Measurements from ENCODE around the gene SP100. TPM values are rescaled to one million over a fixed set of nuclear protein-coding genes. Genes with fewer than 3 reads are reported as not detected.

Gene SP100
- total RNA-seq, 2 donors from 2014 or later: 0.11 to 0.70 TPM

DNA sequence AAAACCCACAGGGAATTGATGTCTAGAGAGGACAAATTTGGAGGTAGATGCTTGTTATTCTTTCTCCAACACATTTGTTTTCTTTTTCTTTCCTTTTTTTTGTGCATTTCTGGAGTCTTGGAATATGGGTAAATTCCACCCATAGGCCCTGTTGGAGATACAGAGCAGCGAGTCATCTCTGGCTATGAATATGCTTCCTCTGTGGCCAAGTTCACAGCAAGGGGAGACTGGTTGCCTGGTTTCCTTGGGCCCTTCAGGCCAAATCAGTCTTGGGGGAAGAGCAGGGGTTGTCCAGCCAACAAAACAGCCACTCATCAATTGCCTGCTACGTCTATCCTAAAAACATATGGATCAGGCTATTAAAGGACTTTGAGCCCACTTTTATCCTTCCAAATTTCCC lies 27.5 kb downstream of the SP100 start:
- no peak overlapping the region for H3K4me3 Mint-ChIP-seq
- H3K27ac ChIP-seq (ENCODE audit: low read depth, low read length): no peak overlapping the region
- no peak overlapping the region for H3K9ac ChIP-seq (ENCODE audit: extremely low read depth, low read length, poor library complexity, severe bottlenecking)
- TF ChIP-seq, protein P1, sequence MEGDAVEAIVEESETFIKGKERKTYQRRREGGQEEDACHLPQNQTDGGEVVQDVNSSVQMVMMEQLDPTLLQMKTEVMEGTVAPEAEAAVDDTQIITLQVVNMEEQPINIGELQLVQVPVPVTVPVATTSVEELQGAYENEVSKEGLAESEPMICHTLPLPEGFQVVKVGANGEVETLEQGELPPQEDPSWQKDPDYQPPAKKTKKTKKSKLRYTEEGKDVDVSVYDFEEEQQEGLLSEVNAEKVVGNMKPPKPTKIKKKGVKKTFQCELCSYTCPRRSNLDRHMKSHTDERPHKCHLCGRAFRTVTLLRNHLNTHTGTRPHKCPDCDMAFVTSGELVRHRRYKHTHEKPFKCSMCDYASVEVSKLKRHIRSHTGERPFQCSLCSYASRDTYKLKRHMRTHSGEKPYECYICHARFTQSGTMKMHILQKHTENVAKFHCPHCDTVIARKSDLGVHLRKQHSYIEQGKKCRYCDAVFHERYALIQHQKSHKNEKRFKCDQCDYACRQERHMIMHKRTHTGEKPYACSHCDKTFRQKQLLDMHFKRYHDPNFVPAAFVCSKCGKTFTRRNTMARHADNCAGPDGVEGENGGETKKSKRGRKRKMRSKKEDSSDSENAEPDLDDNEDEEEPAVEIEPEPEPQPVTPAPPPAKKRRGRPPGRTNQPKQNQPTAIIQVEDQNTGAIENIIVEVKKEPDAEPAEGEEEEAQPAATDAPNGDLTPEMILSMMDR (conservative IDR thresholded peaks at IDR 0.05): no peak
- WGBS, 2 experiments (ENCODE audit: insufficient coverage in 1 of 2, insufficient read length in 1 of 2): 88 to 100% methylated on average over 1 to 2 of the region's 2 CpGs
- H3K36me3 Mint-ChIP-seq (ENCODE audit: low read depth): no peaks in the 10 kb centered on the region
- no peak overlapping the region for H3K27ac Mint-ChIP-seq
- H3K36me3 ChIP-seq (ENCODE audit: control insufficient read depth, insufficient read depth, low read length): no peaks in the 10 kb centered on the region
- no peaks in the 10 kb centered on the region for H3K27me3 ChIP-seq (ENCODE audit: control insufficient read depth, insufficient read depth, low read length, poor library complexity, severe bottlenecking)
- H3K9me3 Mint-ChIP-seq: no peaks in the 10 kb centered on the region
- no peaks in the 10 kb centered on the region for H3K27me3 Mint-ChIP-seq (ENCODE audit: insufficient read depth)
- no peaks in the 10 kb centered on the region for H3K9me3 ChIP-seq (ENCODE audit: control insufficient read depth, low read length)
- no peaks in the 10 kb centered on the region for H3K4me1 ChIP-seq (ENCODE audit: control insufficient read depth, insufficient read depth, low read length)
- H3K4me1 Mint-ChIP-seq: peaks cover 5% of the 10 kb centered on the region
- DNase-seq: no peak
- no peak overlapping the region for H3K4me3 ChIP-seq (ENCODE audit: low read length)

DNA sequence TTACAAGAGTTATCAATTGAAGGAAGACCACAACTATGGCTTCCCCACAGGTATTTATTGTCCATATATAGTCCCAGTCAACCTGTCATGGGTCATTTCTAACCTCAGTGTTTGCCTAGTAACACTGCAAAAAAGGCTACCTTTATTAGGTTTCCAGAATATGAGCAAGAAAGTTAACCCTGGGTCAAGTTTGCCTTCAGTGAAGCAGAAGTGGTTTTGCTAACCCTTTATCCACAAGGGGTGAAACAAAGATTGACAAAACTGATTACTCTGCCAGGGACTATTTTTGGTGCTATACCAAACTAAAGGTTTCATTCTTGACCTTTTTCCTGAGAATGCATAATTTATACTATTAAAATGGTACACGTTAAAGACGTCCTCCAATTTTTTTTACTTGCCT lies 28.8 kb downstream of the SP100 start:
- Mint-ChIP-seq H3K4me3 (no peak overlapping the region), H3K4me1 (peaks cover 5% of the 10 kb centered on the region), H3K27me3 (ENCODE audit: insufficient read depth) (no peaks in the 10 kb centered on the region), H3K36me3 (ENCODE audit: low read depth) (no peaks in the 10 kb centered on the region), H3K27ac (no peak overlapping the region), H3K9me3 (no peaks in the 10 kb centered on the region)
- WGBS, 2 experiments (ENCODE audit: insufficient coverage in 1 of 2, insufficient read length in 1 of 2): 94% methylated on average over 2 of the region's 2 CpGs; no CpG with 5 or more reads in 1 of the 2 experiments
- Histone ChIP-seq H3K9ac (ENCODE audit: extremely low read depth, low read length, poor library complexity, severe bottlenecking) (no peak overlapping the region), H3K9me3 (ENCODE audit: control insufficient read depth, low read length) (no peaks in the 10 kb centered on the region), H3K27me3 (ENCODE audit: control insufficient read depth, insufficient read depth, low read length, poor library complexity, severe bottlenecking) (no peaks in the 10 kb centered on the region), H3K36me3 (ENCODE audit: control insufficient read depth, insufficient read depth, low read length) (no peaks in the 10 kb centered on the region), H3K27ac (ENCODE audit: low read depth, low read length) (no peak overlapping the region), H3K4me1 (ENCODE audit: control insufficient read depth, insufficient read depth, low read length) (no peaks in the 10 kb centered on the region), H3K4me3 (ENCODE audit: low read length) (no peak overlapping the region)
- DNase-seq: no peak
- TF ChIP-seq, protein P1 (conservative IDR thresholded peaks at IDR 0.05): no peak

DNA sequence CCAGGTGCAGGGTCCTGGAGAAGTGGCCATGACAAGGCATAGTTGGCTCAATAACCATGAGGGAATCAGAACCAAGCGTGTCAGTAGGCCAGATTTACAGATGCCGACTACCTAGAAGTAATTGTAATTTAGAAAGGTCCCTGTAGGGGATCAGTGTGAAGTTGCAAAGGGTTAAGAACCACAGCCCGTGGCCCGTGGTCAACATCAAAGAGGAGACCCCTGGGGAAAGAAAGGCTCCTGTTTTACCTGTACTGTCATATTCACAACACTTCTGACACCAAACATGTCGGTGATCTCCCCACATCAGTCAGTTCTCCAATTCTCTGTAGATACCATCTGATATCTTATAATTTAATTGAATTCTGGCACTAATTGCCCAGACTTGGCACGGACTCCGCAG lies 31.0 kb downstream of the SP100 start:
- H3K4me3 Mint-ChIP-seq: no peak overlapping the region
- H3K9me3 ChIP-seq (ENCODE audit: control insufficient read depth, low read length): no peaks in the 10 kb centered on the region
- H3K4me3 ChIP-seq (ENCODE audit: low read length): no peak overlapping the region
- H3K27ac ChIP-seq (ENCODE audit: low read depth, low read length): no peak overlapping the region
- H3K9ac ChIP-seq (ENCODE audit: extremely low read depth, low read length, poor library complexity, severe bottlenecking): no peak overlapping the region
- H3K36me3 Mint-ChIP-seq (ENCODE audit: low read depth): no peaks in the 10 kb centered on the region
- 79 to 89% methylated on average over 6 to 7 of the region's 7 CpGs for WGBS, 2 experiments (ENCODE audit: insufficient coverage in 1 of 2, insufficient read length in 1 of 2)
- H3K27me3 ChIP-seq (ENCODE audit: control insufficient read depth, insufficient read depth, low read length, poor library complexity, severe bottlenecking): no peaks in the 10 kb centered on the region
- no peaks in the 10 kb centered on the region for H3K36me3 ChIP-seq (ENCODE audit: control insufficient read depth, insufficient read depth, low read length)
- H3K27me3 Mint-ChIP-seq (ENCODE audit: insufficient read depth): no peaks in the 10 kb centered on the region
- TF ChIP-seq, protein P1 (conservative IDR thresholded peaks at IDR 0.05): no peak
- DNase-seq: no peak
- H3K4me1 ChIP-seq (ENCODE audit: control insufficient read depth, insufficient read depth, low read length): no peaks in the 10 kb centered on the region
- no peaks in the 10 kb centered on the region for H3K9me3 Mint-ChIP-seq
- no peaks in the 10 kb centered on the region for H3K4me1 Mint-ChIP-seq
- H3K27ac Mint-ChIP-seq: no peak overlapping the region

All from endodermal cell (in vitro differentiated cells).